Measurements from ENCODE around the gene GSTA2. TPM values are rescaled to one million over a fixed set of nuclear protein-coding genes. Genes with fewer than 3 reads are reported as not detected.
"Not testable (repeated sequence)": the region's sequence is repeated elsewhere in the genome, so short reads cannot be mapped to it uniquely, and the experiment has no call there.

GSTA2 gene
- polyA plus RNA-seq, 3 donors, result 0.15 to 0.25 (median 0.22) TPM

- no peak for DNase-seq (ENCODE audit: low read depth in 3 of 3, low spot score in 2 of 3)
These were observed 35.4 kb downstream of the GSTA2 start for GRCh38 chr6:52727908-52728307.

GRCh38 chr6:52726741-52727535 lies 36.3 kb downstream of the GSTA2 start:
- DNase-seq (ENCODE audit: low read depth in 3 of 3, low spot score in 2 of 3), result no peak

DNA sequence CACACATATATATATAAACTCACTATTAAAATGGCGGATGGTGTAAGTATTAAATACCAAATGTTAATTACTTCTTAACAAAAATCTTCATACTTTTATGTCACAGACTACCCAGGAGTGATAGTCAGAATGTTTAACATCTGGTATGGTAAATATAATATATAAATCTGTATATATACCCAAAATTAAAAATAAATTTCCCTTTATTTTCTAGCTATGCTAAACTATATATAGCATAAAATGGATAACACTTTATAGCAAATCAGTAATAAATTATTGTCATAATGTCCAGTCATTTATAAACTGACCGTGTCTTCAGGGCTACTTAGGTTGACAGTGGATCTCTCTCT lies 37.1 kb downstream of the GSTA2 start:
- no peak for DNase-seq (ENCODE audit: low read depth in 3 of 3, low spot score in 2 of 3)

DNA sequence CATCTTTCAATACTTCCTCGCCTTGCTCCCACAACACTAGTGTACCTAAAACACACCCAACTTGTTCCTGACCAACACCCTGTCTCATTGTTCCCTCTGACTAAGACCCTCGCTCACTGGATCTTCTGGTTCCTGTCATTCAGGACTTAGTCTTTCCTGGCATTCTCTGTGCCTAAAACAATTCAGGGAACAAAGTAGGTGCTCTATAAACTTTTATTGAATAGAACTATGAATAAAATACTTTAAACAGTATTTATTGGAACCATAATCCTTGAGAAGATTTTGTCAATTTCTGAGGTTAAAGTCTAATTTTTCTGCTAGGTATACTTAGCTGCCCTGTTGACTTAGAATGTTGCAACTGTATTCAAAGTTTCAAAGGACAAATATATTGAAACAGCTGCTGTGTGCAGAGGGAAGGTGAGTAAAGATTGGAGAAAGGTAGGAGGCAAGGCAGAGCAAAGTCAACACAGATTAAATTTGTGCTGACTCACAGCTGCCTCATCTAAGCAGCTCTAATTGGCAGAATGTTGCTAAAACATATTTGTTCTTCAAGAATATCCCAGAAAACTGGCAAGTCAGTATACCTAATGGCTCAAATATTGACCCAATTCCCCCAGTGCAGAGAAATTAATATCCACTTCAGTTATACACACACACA lies 37.6 kb downstream of the GSTA2 start:
- no peak for DNase-seq (ENCODE audit: low read depth in 3 of 3, low spot score in 2 of 3)

DNA sequence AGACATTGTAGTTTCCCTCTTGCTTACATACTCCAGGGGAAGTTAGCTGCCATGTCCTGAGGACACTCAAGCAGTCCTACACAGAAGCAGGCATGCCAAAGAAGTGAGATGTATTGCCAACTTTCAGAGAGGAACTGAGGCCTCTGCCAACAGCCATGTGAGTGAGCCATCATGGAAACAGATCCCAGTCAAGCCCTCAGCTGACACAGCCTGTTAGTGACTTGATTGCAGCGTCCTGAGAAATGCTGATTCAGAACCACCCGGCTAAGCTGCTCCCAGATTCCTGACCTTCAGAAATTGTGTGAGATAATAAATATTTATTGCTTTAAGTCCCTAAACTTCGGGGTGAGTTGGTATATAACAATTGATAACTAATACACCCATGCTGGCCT lies 38.1 kb downstream of the GSTA2 start:
- no peak for DNase-seq (ENCODE audit: low read depth in 3 of 3, low spot score in 2 of 3)

DNA sequence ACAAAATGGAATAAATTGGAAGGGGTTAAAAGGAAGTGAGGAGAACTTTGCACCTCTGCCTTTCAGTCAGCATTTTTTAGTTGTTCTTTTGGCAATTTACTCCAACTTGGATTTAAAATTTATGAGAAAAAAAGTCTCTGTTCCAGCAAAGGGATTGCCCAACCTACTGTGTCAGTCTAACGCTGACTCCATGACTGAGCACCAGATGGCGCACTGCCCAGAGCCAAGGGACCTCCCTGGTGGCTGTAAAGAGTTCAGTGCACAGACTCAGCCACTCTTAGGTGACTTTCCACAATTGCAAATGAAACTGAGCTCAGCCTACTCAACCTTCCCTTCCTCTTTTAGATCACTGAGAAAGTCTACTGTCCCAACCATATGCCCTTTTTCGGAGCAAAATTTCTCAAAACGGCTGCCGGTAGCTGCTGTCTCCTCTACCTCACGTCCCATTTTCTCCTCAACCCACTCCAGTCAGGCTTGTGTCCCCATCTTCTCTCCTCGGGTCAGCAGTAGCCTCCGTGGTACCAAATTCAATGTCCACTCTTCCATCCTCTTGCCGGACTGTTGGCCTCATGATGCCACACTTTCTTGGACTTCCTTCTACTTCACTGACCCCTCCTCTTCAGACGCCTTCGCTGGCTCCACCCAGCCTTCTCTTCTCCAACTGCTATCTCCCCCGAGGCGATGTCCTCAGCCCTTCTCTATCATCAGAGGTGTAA lies 38.7 kb downstream of the GSTA2 start:
- peak in 2 of 3 donors; percentile 13 to 24 for DNase-seq (ENCODE audit: low read depth in 3 of 3, low spot score in 2 of 3)

- DNase-seq (ENCODE audit: low read depth in 3 of 3, low spot score in 2 of 3), result no peak
These were observed 39.3 kb downstream of the GSTA2 start for GRCh38 chr6:52724042-52724405.

GRCh38 chr6:52720321-52720720 lies 43.0 kb downstream of the GSTA2 start:
- no peak for DNase-seq (ENCODE audit: low read depth in 3 of 3, low spot score in 2 of 3)

DNA sequence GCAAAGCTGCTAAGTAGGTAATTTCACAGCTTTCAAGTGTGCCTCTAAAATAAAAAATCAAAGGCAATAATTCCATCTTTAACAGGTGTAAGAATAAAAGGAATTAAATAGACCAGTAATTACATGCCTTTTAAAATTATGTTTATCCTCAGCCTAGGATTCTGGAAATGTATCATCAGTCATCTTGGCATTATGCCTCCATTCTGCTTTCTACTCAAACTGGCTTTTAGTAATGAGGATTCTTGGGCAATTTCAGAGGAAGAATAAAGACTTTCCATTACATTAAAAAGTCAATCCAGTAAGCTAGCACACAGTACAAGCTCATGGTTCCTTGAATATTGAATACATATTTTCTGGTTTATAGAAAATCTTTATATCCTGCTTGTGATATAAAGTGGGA lies 44.7 kb downstream of the GSTA2 start:
- DNase-seq (ENCODE audit: low read depth in 3 of 3, low spot score in 2 of 3), result no peak

DNA sequence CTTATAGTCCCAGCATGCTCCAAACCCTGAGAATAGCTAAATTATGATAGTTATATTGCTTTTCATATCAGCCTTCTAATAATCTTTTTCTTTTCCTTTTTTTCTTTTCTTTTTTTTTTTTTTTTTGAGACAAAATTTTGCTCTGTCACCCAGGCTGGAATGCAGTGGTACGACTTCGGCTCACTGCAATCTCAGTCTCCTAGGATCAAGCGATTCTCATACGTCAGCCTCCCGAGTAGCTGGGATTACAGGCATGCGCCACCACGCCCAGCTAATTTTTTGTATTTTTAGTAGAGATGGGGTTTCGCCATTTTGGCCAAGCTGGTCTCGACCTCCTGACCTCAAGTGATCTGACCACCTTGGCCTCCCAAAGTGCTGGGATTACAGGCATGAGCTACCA lies 48.5 kb downstream of the GSTA2 start:
- not testable (repeated sequence) for DNase-seq (ENCODE audit: low read depth in 3 of 3, low spot score in 2 of 3)

DNA sequence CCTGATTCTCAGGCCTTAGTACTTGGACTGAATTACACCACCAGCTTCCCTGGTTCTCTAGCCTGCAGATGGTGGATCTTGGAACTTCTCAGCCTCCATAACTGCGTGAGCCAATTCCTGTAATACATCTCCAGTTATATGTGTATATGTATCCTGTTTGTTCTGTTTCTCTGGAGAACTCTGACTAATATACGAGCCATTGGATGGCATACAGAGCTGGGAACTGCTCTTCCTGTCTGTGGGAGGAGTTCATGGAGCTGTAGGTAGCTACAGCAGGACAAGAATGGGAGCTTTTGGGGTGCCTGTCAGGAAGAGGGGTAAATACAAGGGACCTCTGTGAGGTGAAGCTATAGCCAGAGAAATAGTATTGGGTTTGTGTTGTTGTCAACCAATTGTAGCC lies 51.1 kb downstream of the GSTA2 start:
- no peak for DNase-seq (ENCODE audit: low read depth in 3 of 3, low spot score in 2 of 3)

DNA sequence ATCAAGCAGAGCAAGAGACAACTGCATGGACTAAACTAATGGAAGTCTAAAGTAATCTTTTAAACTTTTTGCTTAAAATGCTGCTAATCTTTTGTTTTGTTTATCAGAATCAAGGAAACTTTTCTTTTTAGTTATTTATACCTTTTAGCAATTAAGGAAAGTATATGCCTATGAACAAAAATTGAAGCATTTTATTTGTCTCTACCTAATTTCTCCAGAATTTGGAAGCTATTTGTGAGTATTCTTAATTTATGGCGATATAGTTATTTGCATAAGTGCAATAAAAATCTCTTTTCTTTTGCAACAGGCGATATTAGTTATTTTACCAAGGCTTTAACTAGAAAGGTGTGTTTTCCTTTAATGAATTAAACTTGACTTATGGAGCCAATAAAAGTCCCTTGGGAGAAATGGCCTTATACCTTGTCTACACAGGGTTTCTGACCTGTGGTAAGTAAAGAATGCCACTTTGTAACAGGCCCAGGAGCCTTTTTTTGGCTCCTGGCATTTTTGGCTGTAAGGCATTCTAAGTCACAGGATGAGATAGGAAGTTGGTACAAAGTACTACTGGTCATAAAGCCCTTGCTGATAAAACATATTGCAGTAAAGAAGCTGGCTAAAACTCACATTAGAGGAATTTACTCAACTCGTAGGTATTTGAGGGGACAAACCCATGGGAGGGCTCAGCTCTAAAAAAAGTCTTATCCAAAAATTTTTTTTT lies 55.2 kb downstream of the GSTA2 start:
- DNase-seq (ENCODE audit: low read depth in 3 of 3, low spot score in 2 of 3), result no peak

DNA sequence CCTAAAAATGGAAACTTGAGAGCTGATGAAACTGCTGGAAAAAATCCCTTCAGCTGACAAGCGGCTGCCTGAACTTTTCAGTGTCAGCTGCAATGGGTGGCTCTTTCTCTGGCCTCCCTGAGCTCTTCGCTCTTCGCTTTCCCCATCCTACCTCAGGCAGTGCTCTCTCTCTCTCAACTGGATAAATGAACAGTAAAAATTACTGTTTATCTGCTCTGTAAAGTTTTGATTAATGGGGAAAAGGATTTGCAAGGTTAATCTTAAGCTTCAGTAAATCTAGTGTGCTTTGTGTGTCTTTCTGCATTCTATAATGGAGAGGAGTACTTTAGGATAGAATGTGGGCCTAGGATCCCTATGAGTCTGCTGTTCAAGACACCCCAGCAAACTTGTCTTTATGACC lies 57.3 kb downstream of the GSTA2 start:
- no peak for DNase-seq (ENCODE audit: low read depth in 3 of 3, low spot score in 2 of 3)

- DNase-seq (ENCODE audit: low read depth in 3 of 3, low spot score in 2 of 3), result not testable (repeated sequence)
These were observed 58.3 kb downstream of the GSTA2 start for GRCh38 chr6:52704781-52705502.

DNA sequence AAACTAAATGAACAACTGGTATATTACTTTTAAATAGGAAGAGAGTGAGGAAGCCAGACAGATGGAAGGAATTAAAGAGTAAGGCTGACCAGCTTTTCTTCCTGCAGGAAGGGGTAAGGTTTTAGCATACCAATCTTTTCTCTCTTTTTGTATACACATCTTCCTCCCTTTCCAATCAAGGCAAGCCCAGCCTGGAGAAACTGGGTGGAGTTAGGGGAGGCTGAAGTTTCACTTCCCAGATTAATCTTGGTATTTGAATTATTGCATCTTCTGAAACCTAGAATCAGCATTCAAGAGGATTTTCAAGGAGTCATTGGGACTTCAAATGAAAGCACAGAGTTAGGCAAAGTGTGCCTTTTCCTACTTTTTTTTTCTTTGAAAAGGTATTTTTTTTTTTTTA lies 59.2 kb downstream of the GSTA2 start:
- DNase-seq (ENCODE audit: low read depth in 3 of 3, low spot score in 2 of 3), result no peak

Other genes with a start within 250 kb of the GSTA2 start
- gene TRAM2, start 186.4 kb downstream of the GSTA2 start, polyA plus RNA-seq (ENCODE audit: insufficient read length in 3 of 3), result 10 to 100 TPM; 41.7 to 47.6 (median 46.8) TPM
- gene TMEM14A, start 92.4 kb downstream of the GSTA2 start, polyA plus RNA-seq (ENCODE audit: insufficient read length in 3 of 3), result 10 to 100 TPM; 47.3 to 54.9 (median 50.1) TPM
- 1 to 10 TPM; 1.5 to 2.0 (median 1.9) TPM for gene GSTA1, start 40.3 kb upstream of the GSTA2 start, polyA plus RNA-seq (ENCODE audit: insufficient read length in 3 of 3)
- gene GSTA5, start 77.3 kb upstream of the GSTA2 start, polyA plus RNA-seq (ENCODE audit: insufficient read length in 3 of 3), result not detected
- gene GSTA3, start 146.2 kb upstream of the GSTA2 start, polyA plus RNA-seq (ENCODE audit: insufficient read length in 3 of 3), result under 1 TPM; 0.50 to 0.74 (median 0.51) TPM
- 100 to 1,000 TPM; 107 to 124 (median 115) TPM for gene GSTA4, start 231.8 kb upstream of the GSTA2 start, polyA plus RNA-seq (ENCODE audit: insufficient read length in 3 of 3)

All from right renal cortex interstitium (tissue), 3 donors.